ENCODE data around the gene YWHAB.
"Not testable (repeated sequence)": the region's sequence is repeated elsewhere in the genome, so short reads cannot be mapped to it uniquely, and the experiment has no call there.

The YWHAB gene

GRCh38 chr20:44885392-44886265 is at the start of gene YWHAB:
YWHAB (plus strand) TSS chr20:44885705; CDS start chr20:44901534, 15,829 bp downstream.
- in situ Hi-C loops (cut with HindIII; ENCODE audit: low sequenced_read_pairs), result no loop called here

- in situ Hi-C loops (cut with HindIII; ENCODE audit: low sequenced_read_pairs), result no loop called here
Measured at GRCh38 chr20:44836601-44837120, 48.8 kb upstream of the YWHAB start.

- in situ Hi-C loops (cut with HindIII; ENCODE audit: low sequenced_read_pairs), result no loop called here
Measured at GRCh38 chr20:44837946-44838345, 47.6 kb upstream of the YWHAB start.

GRCh38 chr20:44838521-44838920 is 47.0 kb upstream of the YWHAB start:
- in situ Hi-C loops (cut with HindIII; ENCODE audit: low sequenced_read_pairs), result no loop called here

- in situ Hi-C loops (cut with HindIII; ENCODE audit: low sequenced_read_pairs), result no loop called here
Measured at GRCh38 chr20:44839481-44839880, 46.0 kb upstream of the YWHAB start.

- in situ Hi-C loops (cut with HindIII; ENCODE audit: low sequenced_read_pairs), result no loop called here
Measured at GRCh38 chr20:44840826-44841225, 44.7 kb upstream of the YWHAB start.

GRCh38 chr20:44841955-44842354 is 43.5 kb upstream of the YWHAB start:
- in situ Hi-C loops (cut with HindIII; ENCODE audit: low sequenced_read_pairs), result no loop called here

- in situ Hi-C loops (cut with HindIII; ENCODE audit: low sequenced_read_pairs), result no loop called here
Measured at GRCh38 chr20:44843876-44844275, 41.6 kb upstream of the YWHAB start.

- in situ Hi-C loops (cut with HindIII; ENCODE audit: low sequenced_read_pairs), result no loop called here
Measured at GRCh38 chr20:44848254-44849015, 37.1 kb upstream of the YWHAB start.

- in situ Hi-C loops (cut with HindIII; ENCODE audit: low sequenced_read_pairs), result no loop called here
Measured at GRCh38 chr20:44849703-44850102, 35.8 kb upstream of the YWHAB start.

- in situ Hi-C loops (cut with HindIII; ENCODE audit: low sequenced_read_pairs), result no loop called here
Measured at GRCh38 chr20:44850272-44850671, 35.2 kb upstream of the YWHAB start.

GRCh38 chr20:44850837-44851236 is 34.7 kb upstream of the YWHAB start:
- in situ Hi-C loops (cut with HindIII; ENCODE audit: low sequenced_read_pairs), result no loop called here

- in situ Hi-C loops (cut with HindIII; ENCODE audit: low sequenced_read_pairs), result no loop called here
Measured at GRCh38 chr20:44851545-44851944, 34.0 kb upstream of the YWHAB start.

GRCh38 chr20:44856442-44856841 is 29.1 kb upstream of the YWHAB start:
- in situ Hi-C loops (cut with HindIII; ENCODE audit: low sequenced_read_pairs), result no loop called here

- in situ Hi-C loops (cut with HindIII; ENCODE audit: low sequenced_read_pairs), result no loop called here
Measured at GRCh38 chr20:44856856-44857448, 28.6 kb upstream of the YWHAB start.

- in situ Hi-C loops (cut with HindIII; ENCODE audit: low sequenced_read_pairs), result no loop called here
Measured at GRCh38 chr20:44858606-44859360, 26.7 kb upstream of the YWHAB start.

- in situ Hi-C loops (cut with HindIII; ENCODE audit: low sequenced_read_pairs), result no loop called here
Measured at GRCh38 chr20:44861531-44862006, 23.9 kb upstream of the YWHAB start.

GRCh38 chr20:44862286-44862685 is 23.2 kb upstream of the YWHAB start:
- in situ Hi-C loops (cut with HindIII; ENCODE audit: low sequenced_read_pairs), result no loop called here

- in situ Hi-C loops (cut with HindIII; ENCODE audit: low sequenced_read_pairs), result not testable (repeated sequence)
Measured at GRCh38 chr20:44863365-44864084, 22.0 kb upstream of the YWHAB start.

- in situ Hi-C loops (cut with HindIII; ENCODE audit: low sequenced_read_pairs), result not testable (repeated sequence)
Measured at GRCh38 chr20:44864493-44864892, 21.0 kb upstream of the YWHAB start.

Data from endothelial cell of hepatic sinusoid (primary cell).